Glutamatergic neuron (in vitro differentiated cells): ENCODE data around the gene SCIMP. TPM values are rescaled to one million over a fixed set of nuclear protein-coding genes. Genes with fewer than 3 reads are reported as not detected.
"Not testable (repeated sequence)": the region's sequence is repeated elsewhere in the genome, so short reads cannot be mapped to it uniquely, and the experiment has no call there.

Source experiments
- DNase-seq: peaks from one replicate; pipeline ENCODE4 v3.0.0; 2022
- H3K27ac Mint-ChIP-seq: one replicate; pipeline ENCODE4 v1.8.0; 2020; ENCODE audit warnings: mild to moderate bottlenecking, mixed read lengths, inconsistent platforms; ENCODE audit not compliant: unreplicated experiment
- H3K27me3 Mint-ChIP-seq: one replicate; pipeline ENCODE4 v1.8.0; 2020; ENCODE audit warnings: mild to moderate bottlenecking, moderate library complexity, mixed read lengths, inconsistent platforms; ENCODE audit not compliant: unreplicated experiment
- H3K36me3 Mint-ChIP-seq: one replicate; pipeline ENCODE4 v1.8.0; 2020; ENCODE audit warnings: mild to moderate bottlenecking, mixed read lengths, inconsistent platforms; ENCODE audit not compliant: unreplicated experiment
- H3K4me1 Mint-ChIP-seq: one replicate; pipeline ENCODE4 v1.8.0; 2020; ENCODE audit warnings: mild to moderate bottlenecking, low read depth, mixed read lengths, inconsistent platforms; ENCODE audit not compliant: unreplicated experiment
- H3K4me3 Mint-ChIP-seq: one replicate; pipeline ENCODE4 v1.8.0; 2020; ENCODE audit warnings: mild to moderate bottlenecking, mixed read lengths, inconsistent platforms; ENCODE audit not compliant: unreplicated experiment
- H3K9me3 Mint-ChIP-seq: one replicate; pipeline ENCODE4 v1.8.0; 2020; ENCODE audit warnings: mild to moderate bottlenecking, moderate library complexity, mixed read lengths, inconsistent platforms; ENCODE audit not compliant: unreplicated experiment
- CTCF ChIP-seq: fragments of 200-600 bp; sonication (generic); IDR thresholded peaks from one replicate; pipeline ENCODE4 v1.5.0; 2021; ENCODE audit not compliant: partially characterized antibody, unreplicated experiment
- total RNA-seq: library from RNA; stranded (reverse); fragmentation: NEBNext Ultra II Directional; extraction: Animal tissue kit (Norgen Biotek cat#: 25700); gene quantifications from one replicate; pipeline ENCODE4 v1.2.1, GENCODE V29; 2021; ENCODE audit not compliant: unreplicated experiment

SCIMP gene
- total RNA-seq, 1 donor from 2014 or later, result not detected

GRCh38 chr17:5220074-5220473 lies 14.6 kb downstream of the SCIMP start:
- Mint-ChIP-seq H3K4me3 (no peak overlapping the region), H3K4me1 (no peaks in the 10 kb centered on the region), H3K36me3 (no peaks in the 10 kb centered on the region), H3K9me3 (peaks cover 1% of the 10 kb centered on the region), H3K27me3 (peaks cover 3% of the 10 kb centered on the region), H3K27ac (no peak overlapping the region)
- DNase-seq, result no peak
- TF ChIP-seq CTCF, result no peak

GRCh38 chr17:5219536-5219935 lies 15.1 kb downstream of the SCIMP start:
- DNase-seq, result no peak
- no peak overlapping the region for H3K4me3 Mint-ChIP-seq
- peaks cover 1% of the 10 kb centered on the region for H3K9me3 Mint-ChIP-seq
- H3K27ac Mint-ChIP-seq, result no peak overlapping the region
- no peak for TF ChIP-seq CTCF
- no peaks in the 10 kb centered on the region for H3K4me1 Mint-ChIP-seq
- H3K36me3 Mint-ChIP-seq, result no peaks in the 10 kb centered on the region
- H3K27me3 Mint-ChIP-seq, result peaks cover 3% of the 10 kb centered on the region

- H3K27me3 Mint-ChIP-seq, H3K27ac Mint-ChIP-seq, H3K36me3 Mint-ChIP-seq, H3K9me3 Mint-ChIP-seq, H3K4me3 Mint-ChIP-seq, DNase-seq, H3K4me1 Mint-ChIP-seq: not testable (repeated sequence)
Observed at GRCh38 chr17:5217562-5217961, 17.1 kb downstream of the SCIMP start.

GRCh38 chr17:5211458-5211857 lies 23.2 kb downstream of the SCIMP start:
- H3K36me3 Mint-ChIP-seq, result peaks cover 8% of the 10 kb centered on the region
- DNase-seq, result no peak
- no peak for TF ChIP-seq CTCF
- no peak overlapping the region for H3K27ac Mint-ChIP-seq
- peaks cover 4% of the 10 kb centered on the region for H3K27me3 Mint-ChIP-seq
- H3K4me3 Mint-ChIP-seq, result no peak overlapping the region
- peaks cover 3% of the 10 kb centered on the region for H3K9me3 Mint-ChIP-seq
- no peaks in the 10 kb centered on the region for H3K4me1 Mint-ChIP-seq

- H3K27ac Mint-ChIP-seq, result no peak overlapping the region
- TF ChIP-seq CTCF, result no peak
- H3K36me3 Mint-ChIP-seq, result peaks cover 8% of the 10 kb centered on the region
Observed at GRCh38 chr17:5210614-5211252, 23.9 kb downstream of the SCIMP start.

More at GRCh38 chr17:5210614-5211252, 23.9 kb downstream of the SCIMP start:
- no peak for DNase-seq
- no peaks in the 10 kb centered on the region for H3K4me1 Mint-ChIP-seq
- peaks cover 3% of the 10 kb centered on the region for H3K9me3 Mint-ChIP-seq
- H3K4me3 Mint-ChIP-seq, result no peak overlapping the region
- H3K27me3 Mint-ChIP-seq, result peaks cover 4% of the 10 kb centered on the region
